HepG2 (cell line): ENCODE data around the gene PIN4. TPM values are rescaled to one million over a fixed set of nuclear protein-coding genes. Genes with fewer than 3 reads are reported as not detected.

Source experiments
- ATAC-seq: fragments of 200-7000 bp; cut with Tn5 transposase; 3 replicates; pipeline ENCODE4 v1.9.1; 2020; ENCODE audit warnings: mild to moderate bottlenecking, moderate library complexity
- BruUV-seq: library from RNA; stranded (reverse); fragments of 400-500 nt; replicated peaks from 2 replicates; lab custom pipeline; 2021; lab: Mats Ljungman, UMichigan
- CTCF ChIA-PET: fragments of 300-600 bp; formaldehyde crosslinking; extraction: SDS; loops from one replicate; lab custom pipeline; 2021; ENCODE audit warnings: low total read pairs, inconsistent platforms, low intra/inter-chr PET ratio; lab: Yijun Ruan, JAX
- POLR2A ChIA-PET: fragments of 350-600 bp; sonication (Branson Sonifier 250); formaldehyde crosslinking; loops from one replicate; lab custom pipeline; 2020; ENCODE audit warnings: antibody characterized with exemption, inconsistent platforms; lab: Yijun Ruan, JAX
- DNase-seq: peaks from one replicate; pipeline ENCODE4 v3.0.0-alpha.2; 2015; ENCODE audit warnings: low spot score
- FAIRE-seq: peaks from 3 replicates; lab custom pipeline; 2011; peaks lifted over from hg19 to GRCh38; lab: Jason Lieb, UNC
- H2AFZ ChIP-seq: one replicate; pipeline ENCODE4 v1.6.1; 2011; ENCODE audit warnings: low read length, inconsistent platforms
- H3K27ac ChIP-seq: fragments of 300-600 bp; 3 replicates; pipeline ENCODE4 v1.8.0; 2011; ENCODE audit warnings: mixed run types, mild to moderate bottlenecking, mixed read lengths, low read length, inconsistent platforms; ENCODE audit not compliant: insufficient read depth; ENCODE audit errors: extremely low read length
- H3K27me3 ChIP-seq, 2 experiments: fragments of 200-600 bp in 1 of 2; 2 replicates in 1 of 2; 3 replicates in 1 of 2; pipeline versions ENCODE4 v1.6.0 to v1.8.0; 2011; ENCODE audit warnings: low read length in 2 of 2, mild to moderate bottlenecking in 2 of 2, moderate library complexity in 2 of 2, inconsistent platforms in 1 of 2; ENCODE audit not compliant: insufficient read depth in 2 of 2, control insufficient read depth in 1 of 2
- H3K36me3 ChIP-seq, 2 experiments: fragments of 200-600 bp in 1 of 2; replicated peaks in 1 of 2; 2 replicates in 1 of 2; 3 replicates in 1 of 2; pipeline versions ENCODE4 v1.5.1 to v1.8.0; 2011; ENCODE audit warnings: low read length in 2 of 2, inconsistent platforms in 1 of 2; ENCODE audit not compliant: insufficient read depth in 2 of 2, control insufficient read depth in 1 of 2
- H3K4me1 ChIP-seq: 2 replicates; pipeline ENCODE4 v1.5.1; 2012; ENCODE audit warnings: low read length, inconsistent platforms; ENCODE audit not compliant: insufficient read depth
- H3K4me2 ChIP-seq: 2 replicates; pipeline ENCODE4 v1.6.0; 2011; ENCODE audit warnings: low read depth, low read length, inconsistent platforms
- H3K4me3 ChIP-seq, 3 experiments: fragments of 200-600 bp in 1 of 3; sonication (generic), shearing (Covaris generic) in 1 of 3; replicated peaks in 1 of 3; 2 replicates each; pipeline ENCODE4 v1.5.1; 2011 to 2016; ENCODE audit warnings: low read length in 3 of 3, inconsistent platforms in 2 of 3, low read depth in 2 of 3, mild to moderate bottlenecking in 2 of 3, control low read depth in 1 of 3, mixed read lengths in 1 of 3; ENCODE audit not compliant: insufficient read depth in 1 of 3
- H3K79me2 ChIP-seq: one replicate; pipeline ENCODE4 v1.6.1; 2011; ENCODE audit warnings: low read length, inconsistent platforms; ENCODE audit not compliant: insufficient read depth
- H3K9ac ChIP-seq: 2 replicates; pipeline ENCODE4 v1.6.0; 2011; ENCODE audit warnings: mild to moderate bottlenecking, low read depth, low read length, inconsistent platforms; ENCODE audit not compliant: insufficient read depth
- H3K9me3 ChIP-seq: 2 replicates; pipeline ENCODE4 v1.5.1; 2012; ENCODE audit warnings: mild to moderate bottlenecking, low read length
- H4K20me1 ChIP-seq: 2 replicates; pipeline ENCODE4 v1.6.0; 2011; ENCODE audit warnings: inconsistent platforms, mild to moderate bottlenecking, low read length, moderate library complexity; ENCODE audit not compliant: insufficient read depth
- AGO1 ChIP-seq: fragments of 200-400 bp; formaldehyde crosslinking; IDR thresholded peaks from 2 replicates; pipeline ENCODE4 v1.6.1; 2017; ENCODE audit warnings: mild to moderate bottlenecking, low read depth, low read length, moderate library complexity; ENCODE audit not compliant: poor library complexity, severe bottlenecking
- ARID3A ChIP-seq: IDR thresholded peaks from 2 replicates; pipeline ENCODE4 v1.6.1; 2012; ENCODE audit warnings: low read depth, low read length, improper control_type of control experiment
- KAT8 ChIP-seq: IDR thresholded peaks from 2 replicates; pipeline ENCODE4 v1.6.1; 2016; ENCODE audit warnings: missing genetic modification reagents, missing compliant biosample characterization
- MIXL1 ChIP-seq: IDR thresholded peaks from 2 replicates; pipeline ENCODE4 v1.6.1; 2016
- PITX1 ChIP-seq: sonication (generic); formaldehyde crosslinking; IDR thresholded peaks from 2 replicates; pipeline ENCODE4 v1.5.1; 2020; ENCODE audit warnings: mild to moderate bottlenecking, missing genetic modification reagents
- PTBP1 ChIP-seq: fragments of 200-400 bp; formaldehyde crosslinking; IDR thresholded peaks from 2 replicates; pipeline ENCODE4 v1.6.1; 2018; ENCODE audit warnings: low read length, low read depth; ENCODE audit not compliant: poor library complexity, severe bottlenecking
- SUZ12 ChIP-seq: fragments of 150-350 bp; IDR thresholded peaks from 2 replicates; pipeline ENCODE4 v1.6.1; 2014; ENCODE audit warnings: low read depth, low read length
- TEAD3 ChIP-seq: optimal IDR thresholded peaks from 2 replicates; pipeline ENCODE3; 2016; ENCODE audit warnings: borderline replicate concordance
- TSC22D2 ChIP-seq: sonication (generic); formaldehyde crosslinking; IDR thresholded peaks from 2 replicates; pipeline ENCODE4 v1.5.1; 2020; ENCODE audit warnings: missing genetic modification reagents, mild to moderate bottlenecking, borderline replicate concordance
- XBP1 ChIP-seq: sonication (generic); formaldehyde crosslinking; IDR thresholded peaks from 2 replicates; pipeline ENCODE4 v1.5.0; 2020; ENCODE audit warnings: missing genetic modification reagents
- ZFP91 ChIP-seq: sonication (generic); formaldehyde crosslinking; IDR thresholded peaks from 2 replicates; pipeline ENCODE4 v1.9.0; 2022; ENCODE audit warnings: missing genetic modification reagents, mild to moderate bottlenecking, borderline replicate concordance
- ZNF180 ChIP-seq: sonication (generic); formaldehyde crosslinking; IDR thresholded peaks from 2 replicates; pipeline ENCODE4 v1.4.0; 2020; ENCODE audit warnings: low read depth, missing genetic modification reagents, borderline replicate concordance
- ZNF383 ChIP-seq: sonication (generic); formaldehyde crosslinking; IDR thresholded peaks from 2 replicates; pipeline ENCODE4 v1.4.0; 2020; ENCODE audit warnings: missing genetic modification reagents, mild to moderate bottlenecking, borderline replicate concordance
- ZNF546 ChIP-seq: sonication (generic); formaldehyde crosslinking; conservative IDR thresholded peaks from 2 replicates; pipeline ENCODE4 v1.8.1; 2023; ENCODE audit warnings: mild to moderate bottlenecking, missing genetic modification reagents
- ZNF549 ChIP-seq: sonication (generic); formaldehyde crosslinking; IDR thresholded peaks from 2 replicates; pipeline ENCODE4 v1.5.0; 2020; ENCODE audit warnings: missing genetic modification reagents
- ZNF788 ChIP-seq: sonication (generic); formaldehyde crosslinking; IDR thresholded peaks from 2 replicates; pipeline ENCODE4 v1.5.0; 2020; ENCODE audit warnings: mild to moderate bottlenecking, missing genetic modification reagents, borderline replicate concordance
- WGBS: methylation state at CpG from one replicate; pipeline ENCODE4 v1.1.6; 2017; ENCODE audit warnings: low lambda C conversion rate; 5-methylcytosine and 5-hydroxymethylcytosine counted together
- in situ Hi-C: cut with HindIII; loops from 2 replicates; pipeline ENCODE4 v1.10.0; 2017; ENCODE audit warnings: low pct_unique_long_range_greater_than_20kb; ENCODE audit not compliant: extremely low pct_ligation_motif_present
- intact Hi-C: fragments of 100-400 bp; cut with micrococcal nuclease; formaldehyde crosslinking; loops from one replicate; pipeline ENCODE4 v1.10.0; 2022; ENCODE audit not compliant: unreplicated experiment
- polyA plus RNA-seq, 8 experiments: library from polyadenylated mRNA; depleted of rRNA in 3 of 8; stranded (reverse) in 7 of 8; unstranded in 1 of 8; fragments of >200 nt; fragmentation: Illumina TruSeq in 4 of 8; extraction: Trizol in 4 of 8; gene quantifications; 2 replicates each; pipeline versions ENCODE4 v1.2.1 to v1.2.3, GENCODE V29; 2011 to 2016; ENCODE audit warnings: low read depth in 4 of 8, missing spikeins in 1 of 8, mixed read lengths in 1 of 8; ENCODE audit not compliant: insufficient read depth in 1 of 8
- total RNA-seq, 5 experiments: library from RNA; depleted of rRNA; stranded (reverse); fragments of >200 nt; fragmentation: Illumina TruSeq; extraction: Trizol; gene quantifications; 2 replicates each; pipeline ENCODE4 v1.2.3, GENCODE V29; 2016; ENCODE audit warnings: low read depth in 1 of 5
- TF ChIP-seq, protein P1 (sequence below): sonication (generic); formaldehyde crosslinking; IDR thresholded peaks from 2 replicates; pipeline ENCODE4 v1.4.0; 2020; ENCODE audit warnings: mild to moderate bottlenecking, missing genetic modification reagents, borderline replicate concordance
- TF ChIP-seq, protein P2 (sequence below): IDR thresholded peaks from 2 replicates; pipeline ENCODE4 v1.6.1; 2016; ENCODE audit warnings: missing biosample characterization, missing genetic modification reagents, low read depth

PIN4 gene
- total and polyA plus RNA-seq, 2 of the 13 experiments (the other 11 are each of a cell fraction or from before 2014, with no cell fraction given), result 12.6 to 29.5 TPM

DNA sequence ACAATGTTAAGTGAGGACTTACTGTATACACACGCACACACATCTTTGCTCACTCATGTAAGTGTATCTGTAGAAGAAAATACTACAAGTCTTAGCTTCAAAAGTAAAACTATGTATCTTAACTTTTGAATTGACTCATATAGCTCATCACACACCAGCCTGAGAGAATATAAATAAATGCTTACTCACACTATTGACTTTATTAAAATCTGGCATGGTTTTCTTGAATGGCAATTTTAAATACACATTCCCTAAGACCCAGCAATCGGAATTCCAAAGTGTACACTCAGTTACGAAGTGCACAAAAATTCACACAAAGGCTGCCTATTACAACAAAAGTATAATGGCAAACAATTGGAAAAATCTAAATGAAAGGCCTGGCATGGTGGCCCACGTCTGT is 55.3 kb downstream of the PIN4 start:
- Histone ChIP-seq H2AFZ (no peak overlapping the region), H3K4me1 (no peaks in the 10 kb centered on the region), H3K4me2 (no peak overlapping the region), H3K9ac (no peak overlapping the region), H3K36me3 (no peaks in the 10 kb centered on the region), H3K27ac (no peak overlapping the region), H3K4me3 (no peak overlapping the region), H3K27me3 (no peaks in the 10 kb centered on the region), H3K79me2 (no peaks in the 10 kb centered on the region), H3K9me3 (no peaks in the 10 kb centered on the region), H4K20me1 (no peaks in the 10 kb centered on the region)
- ATAC-seq (no peak), DNase-seq (no peak), FAIRE-seq (no peak)
- POLR2A ChIA-PET, result no interaction called here
- TF ChIP-seq ZNF549 (CRISPR knock-in tag) (no peak), XBP1 (CRISPR knock-in tag) (no peak), TEAD3 (CRISPR knock-in tag) (no peak), ZFP91 (CRISPR knock-in tag) (no peak), ZNF546 (CRISPR knock-in tag) (no peak), ZNF383 (CRISPR knock-in tag) (no peak), ZNF180 (CRISPR knock-in tag) (no peak), PTBP1 (no peak), TSC22D2 (CRISPR knock-in tag) (no peak), ARID3A (no peak), SUZ12 (no peak), KAT8 (CRISPR knock-in tag) (no peak), ZNF788 (no peak), MIXL1 (CRISPR knock-in tag) (no peak), AGO1 (no peak), PITX1 (CRISPR knock-in tag) (no peak)
- TF ChIP-seq, protein P1, sequence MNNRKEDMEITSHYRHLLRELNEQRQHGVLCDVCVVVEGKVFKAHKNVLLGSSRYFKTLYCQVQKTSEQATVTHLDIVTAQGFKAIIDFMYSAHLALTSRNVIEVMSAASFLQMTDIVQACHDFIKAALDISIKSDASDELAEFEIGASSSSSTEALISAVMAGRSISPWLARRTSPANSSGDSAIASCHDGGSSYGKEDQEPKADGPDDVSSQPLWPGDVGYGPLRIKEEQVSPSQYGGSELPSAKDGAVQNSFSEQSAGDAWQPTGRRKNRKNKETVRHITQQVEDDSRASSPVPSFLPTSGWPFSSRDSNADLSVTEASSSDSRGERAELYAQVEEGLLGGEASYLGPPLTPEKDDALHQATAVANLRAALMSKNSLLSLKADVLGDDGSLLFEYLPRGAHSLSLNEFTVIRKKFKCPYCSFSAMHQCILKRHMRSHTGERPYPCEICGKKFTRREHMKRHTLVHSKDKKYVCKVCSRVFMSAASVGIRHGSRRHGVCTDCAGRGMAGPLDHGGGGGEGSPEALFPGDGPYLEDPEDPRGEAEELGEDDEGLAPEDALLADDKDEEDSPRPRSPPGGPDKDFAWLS (CRISPR knock-in tag), result no peak
- TF ChIP-seq, protein P2, sequence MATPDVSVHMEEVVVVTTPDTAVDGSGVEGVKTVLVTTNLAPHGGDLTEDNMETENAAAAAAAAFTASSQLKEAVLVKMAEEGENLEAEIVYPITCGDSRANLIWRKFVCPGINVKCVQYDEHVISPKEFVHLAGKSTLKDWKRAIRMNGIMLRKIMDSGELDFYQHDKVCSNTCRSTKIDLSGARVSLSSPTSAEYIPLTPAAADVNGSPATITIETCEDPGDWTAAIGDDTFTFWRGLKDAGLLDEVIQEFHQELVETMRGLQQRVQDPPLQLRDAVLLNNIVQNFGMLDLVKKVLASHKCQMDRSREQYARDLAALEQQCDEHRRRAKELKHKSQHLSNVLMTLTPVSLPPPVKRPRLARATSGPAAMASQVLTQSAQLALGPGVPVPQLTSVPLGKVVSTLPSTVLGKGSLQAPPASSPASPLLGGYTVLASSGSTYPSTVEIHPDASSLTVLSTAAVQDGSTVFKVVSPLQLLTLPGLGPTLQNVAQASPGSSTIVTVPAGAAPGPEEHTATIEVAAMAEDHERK (CRISPR knock-in tag), result no peak
- intact Hi-C loops, result loop anchor here (10.0 kb wide), 1 partner anchor 52 kb away; the partner anchor contains the start of gene PIN4
- no TSS peak for BruUV-seq
- in situ Hi-C loops, result no loop called here
- CTCF ChIA-PET, result no interaction called here
- WGBS, result 83% methylated on average over 4 of the region's 4 CpGs
